SK-N-SH (cell line): Measurements from ENCODE around the gene SUSD3. TPM values are rescaled to one million over a fixed set of nuclear protein-coding genes. Genes with fewer than 3 reads are reported as not detected.

Experiments used
- CTCF ChIA-PET: fragments of 300-600, 350-600 bp; formaldehyde crosslinking; extraction: SDS; loops from one replicate; lab custom pipeline; 2021; lab: Yijun Ruan, JAX
- POLR2A ChIA-PET: fragments of 350-600 bp; sonication (Branson Sonifier 250); formaldehyde crosslinking; extraction: SDS; loops from one replicate; lab custom pipeline; 2020; ENCODE audit warnings: antibody characterized with exemption, inconsistent platforms; lab: Yijun Ruan, JAX
- DNase-seq: peaks from one replicate; pipeline ENCODE4 v3.0.0; 2012
- H2AFZ ChIP-seq: fragments of 200-600 bp; sonication (generic); 2 replicates; pipeline ENCODE4 v1.8.1; 2016; ENCODE audit warnings: antibody characterized with exemption, mild to moderate bottlenecking, low read depth
- H3F3A ChIP-seq: fragments of 200-600 bp; sonication (generic); replicated peaks from 2 replicates; pipeline ENCODE3; 2016; ENCODE audit warnings: antibody characterized with exemption, mild to moderate bottlenecking; ENCODE audit not compliant: insufficient read depth
- H3K27ac ChIP-seq, 2 experiments: fragments of 200-500 bp in 1 of 2; fragments of 200-600 bp in 1 of 2; sonication (Bioruptor generic) in 1 of 2; sonication (generic), shearing (Covaris generic) in 1 of 2; 2 replicates each; pipeline versions ENCODE4 v1.5.1 to v1.6.1; 2014 to 2016; ENCODE audit warnings: low read depth in 2 of 2, inconsistent platforms in 1 of 2, low read length in 1 of 2, mild to moderate bottlenecking in 1 of 2, mixed read lengths in 1 of 2
- H3K27me3 ChIP-seq: fragments of 200-600 bp; sonication (generic), shearing (Covaris generic); 2 replicates; pipeline ENCODE4 v1.6.1; 2016; ENCODE audit warnings: mixed run types; ENCODE audit not compliant: insufficient read depth
- H3K36me3 ChIP-seq, 2 experiments: fragments of 200-500 bp in 1 of 2; fragments of 200-600 bp in 1 of 2; sonication (Bioruptor generic) in 1 of 2; sonication (generic) in 1 of 2; replicated peaks in 1 of 2; 2 replicates each; pipeline versions ENCODE3 to v1.5.1; 2014 to 2016; ENCODE audit warnings: low read length in 1 of 2, mild to moderate bottlenecking in 1 of 2; ENCODE audit not compliant: insufficient read depth in 2 of 2, control insufficient read depth in 1 of 2
- H3K4me1 ChIP-seq, 2 experiments: fragments of 200-500 bp in 1 of 2; fragments of 200-600 bp in 1 of 2; sonication (Bioruptor generic) in 1 of 2; sonication (generic), shearing (Covaris generic) in 1 of 2; 2 replicates each; pipeline versions ENCODE4 v1.5.1 to v1.6.1; 2014 to 2016; ENCODE audit warnings: low read depth in 1 of 2, low read length in 1 of 2, mixed run types in 1 of 2; ENCODE audit not compliant: insufficient read depth in 2 of 2, control insufficient read depth in 1 of 2
- H3K4me2 ChIP-seq: fragments of 200-600 bp; sonication (generic), shearing (Covaris generic); 2 replicates; pipeline ENCODE4 v1.6.1; 2017; ENCODE audit warnings: mixed run types
- H3K4me3 ChIP-seq, 2 experiments: fragments of 200-500 bp in 1 of 2; fragments of 200-600 bp in 1 of 2; sonication (Bioruptor generic) in 1 of 2; sonication (generic), shearing (Covaris generic) in 1 of 2; 2 replicates each; pipeline versions ENCODE4 v1.5.1 to v1.8.1; 2014 to 2016; ENCODE audit warnings: low read depth in 2 of 2, inconsistent platforms in 1 of 2, low read length in 1 of 2, mild to moderate bottlenecking in 1 of 2, mixed read lengths in 1 of 2, moderate library complexity in 1 of 2
- H3K79me2 ChIP-seq: fragments of 200-600 bp; sonication (generic); 2 replicates; pipeline ENCODE4 v1.8.1; 2017; ENCODE audit warnings: mild to moderate bottlenecking; ENCODE audit not compliant: insufficient read depth
- H3K9ac ChIP-seq: fragments of 200-600 bp; sonication (generic); 2 replicates; pipeline ENCODE4 v1.6.1; 2017; ENCODE audit warnings: mixed run types
- H3K9me2 ChIP-seq: fragments of 200-600 bp; sonication (generic); 2 replicates; pipeline ENCODE4 v1.6.1; 2017; ENCODE audit warnings: mixed run types
- H3K9me3 ChIP-seq: fragments of 200-600 bp; sonication (generic); 2 replicates; pipeline ENCODE4 v1.6.1; 2017; ENCODE audit warnings: mixed run types, mild to moderate bottlenecking, moderate library complexity
- H4K20me1 ChIP-seq: fragments of 200-600 bp; sonication (generic); 2 replicates; pipeline ENCODE4 v1.6.1; 2017; ENCODE audit warnings: mild to moderate bottlenecking, mixed run types; ENCODE audit not compliant: insufficient read depth
- CHD2 ChIP-seq: fragments of 150-350 bp; IDR thresholded peaks from 2 replicates; pipeline ENCODE4 v1.6.1; 2018; ENCODE audit warnings: low read length; ENCODE audit not compliant: partially characterized antibody
- ELF1 ChIP-seq: IDR thresholded peaks from 2 replicates; pipeline ENCODE4 v1.4.0; 2012
- EZH2phosphoT487 ChIP-seq: fragments of 200-600 bp; sonication (generic); IDR thresholded peaks from 2 replicates; pipeline ENCODE4 v1.6.1; 2017; ENCODE audit warnings: low read depth, mixed run types, mild to moderate bottlenecking, antibody characterized with exemption, moderate library complexity, borderline replicate concordance
- FOSL2 ChIP-seq: IDR thresholded peaks from 2 replicates; pipeline ENCODE4 v1.4.0; 2012; ENCODE audit warnings: low read depth, mild to moderate bottlenecking, moderate library complexity, borderline replicate concordance
- FOXJ3 ChIP-seq: sonication (generic); formaldehyde crosslinking; IDR thresholded peaks from 2 replicates; pipeline ENCODE4 v1.5.1; 2020; ENCODE audit warnings: mild to moderate bottlenecking, missing genetic modification reagents
- FOXM1 ChIP-seq: IDR thresholded peaks from 2 replicates; pipeline ENCODE4 v1.4.0; 2012; ENCODE audit warnings: low read depth, mild to moderate bottlenecking
- GABPA ChIP-seq: IDR thresholded peaks from 2 replicates; pipeline ENCODE4 v1.4.0; 2012; ENCODE audit warnings: low read depth, mild to moderate bottlenecking
- GATA2 ChIP-seq: sonication (generic); formaldehyde crosslinking; IDR thresholded peaks from 2 replicates; pipeline ENCODE4 v1.5.0; 2020; ENCODE audit warnings: mild to moderate bottlenecking, missing genetic modification reagents
- JUND ChIP-seq: IDR thresholded peaks from 2 replicates; pipeline ENCODE4 v1.4.0; 2012
- MEF2A ChIP-seq: IDR thresholded peaks from 2 replicates; pipeline ENCODE4 v1.4.0; 2012; ENCODE audit warnings: low read depth, borderline replicate concordance
- NFIC ChIP-seq: IDR thresholded peaks from 2 replicates; pipeline ENCODE4 v1.4.0; 2012; ENCODE audit warnings: borderline replicate concordance
- NRF1 ChIP-seq: IDR thresholded peaks from 2 replicates; pipeline ENCODE4 v1.6.1; 2012; ENCODE audit warnings: low read depth, mild to moderate bottlenecking, low read length
- RCOR1 ChIP-seq: fragments of 150-350 bp; IDR thresholded peaks from 2 replicates; pipeline ENCODE4 v1.6.1; 2017; ENCODE audit warnings: antibody characterized with exemption, low read length
- RFX5 ChIP-seq: IDR thresholded peaks from 2 replicates; pipeline ENCODE4 v1.6.1; 2012; ENCODE audit warnings: mild to moderate bottlenecking, improper control_type of control experiment, low read length
- RXRA ChIP-seq: IDR thresholded peaks from 2 replicates; pipeline ENCODE4 v1.4.0; 2012; ENCODE audit warnings: low read depth, mild to moderate bottlenecking, borderline replicate concordance
- SMC3 ChIP-seq: IDR thresholded peaks from 2 replicates; pipeline ENCODE4 v1.6.1; 2012; ENCODE audit warnings: low read depth, low read length, improper control_type of control experiment
- WGBS: methylation state at CpG from one replicate; pipeline ENCODE4 v1.1.6; 2017; ENCODE audit warnings: low lambda C conversion rate; 5-methylcytosine and 5-hydroxymethylcytosine counted together
- polyA plus RNA-seq, 3 experiments: library from polyadenylated mRNA; depleted of rRNA; stranded (reverse); fragments of >200 nt; gene quantifications; 2 replicates each; pipeline ENCODE4 v1.2.3, GENCODE V29; 2012
- TF ChIP-seq, protein P1 (sequence below): IDR thresholded peaks from 2 replicates; pipeline ENCODE4; 2012
- TF ChIP-seq, protein P2 (sequence below): IDR thresholded peaks from 2 replicates; pipeline ENCODE4 v1.4.0; 2012; ENCODE audit warnings: low read depth
- TF ChIP-seq, protein P3 (sequence below): fragments of 200-600 bp; sonication (generic); IDR thresholded peaks from 2 replicates; pipeline ENCODE4 v1.6.1; 2017; ENCODE audit warnings: antibody characterized with exemption, mild to moderate bottlenecking, moderate library complexity

Gene SUSD3
- polyA plus RNA-seq, 1 of the 3 experiments (the other 2 are of a cell fraction) = 0.49 TPM

DNA sequence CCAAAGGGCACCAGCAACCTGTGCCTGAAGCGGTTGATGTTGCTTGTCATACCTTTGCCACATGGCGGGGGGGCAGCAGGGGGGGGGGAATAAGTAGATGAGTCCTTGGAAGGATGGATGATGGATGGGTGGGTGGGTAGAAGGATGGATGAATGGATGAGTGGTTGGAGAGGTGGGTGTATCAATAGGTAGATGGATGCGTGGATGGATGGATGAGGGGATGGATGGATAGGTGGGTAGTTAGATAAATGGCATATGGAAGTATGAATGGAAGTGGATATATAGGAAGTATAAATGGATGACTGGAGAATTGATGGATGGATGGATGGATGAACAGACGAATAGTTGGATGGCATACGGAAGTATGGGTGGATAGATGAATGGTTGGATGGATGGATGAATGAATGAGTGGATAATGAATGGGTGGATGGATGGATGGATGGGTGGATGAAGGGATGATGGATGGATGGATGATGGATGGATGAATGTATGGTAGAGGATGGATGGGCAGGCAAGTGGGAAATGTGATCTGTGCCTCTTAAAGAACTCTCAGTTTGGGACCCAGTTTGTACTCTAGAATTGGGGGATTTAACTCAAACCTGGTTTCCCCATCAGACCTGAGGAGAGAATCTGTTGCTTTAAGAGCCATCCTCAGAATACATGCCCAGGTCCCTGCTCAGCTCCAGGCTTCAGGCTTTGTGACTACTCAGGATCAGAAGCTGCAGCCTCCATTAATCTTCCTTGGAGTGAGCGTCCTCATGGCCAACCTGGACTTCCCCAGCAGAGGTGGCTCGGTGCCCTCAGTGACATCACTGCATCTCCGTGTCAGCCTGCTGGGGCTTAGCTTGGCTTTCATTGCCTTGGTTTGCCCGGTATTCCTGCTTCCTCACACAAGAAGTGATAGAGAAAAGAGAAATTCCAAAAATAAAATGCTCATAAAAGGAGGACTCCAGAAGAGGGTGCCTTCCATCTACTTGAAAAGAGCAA lies 27.6 kb upstream of the SUSD3 start:
- ChIA-PET CTCF (no interaction called here), POLR2A (no interaction called here)
- DNase-seq = no peak
- no peak overlapping the region for H3K27ac ChIP-seq
- TF ChIP-seq JUND (no peak), SMC3 (no peak), NRF1 (no peak), FOSL2 (no peak), ELF1 (no peak), FOXM1 (no peak), MEF2A (no peak), EZH2phosphoT487 (no peak), GATA2 (CRISPR knock-in tag) (no peak), FOXJ3 (CRISPR knock-in tag) (no peak), NFIC (no peak), GABPA (no peak), CHD2 (no peak), RFX5 (no peak), RCOR1 (no peak), RXRA (no peak)
- TF ChIP-seq, protein P1, sequence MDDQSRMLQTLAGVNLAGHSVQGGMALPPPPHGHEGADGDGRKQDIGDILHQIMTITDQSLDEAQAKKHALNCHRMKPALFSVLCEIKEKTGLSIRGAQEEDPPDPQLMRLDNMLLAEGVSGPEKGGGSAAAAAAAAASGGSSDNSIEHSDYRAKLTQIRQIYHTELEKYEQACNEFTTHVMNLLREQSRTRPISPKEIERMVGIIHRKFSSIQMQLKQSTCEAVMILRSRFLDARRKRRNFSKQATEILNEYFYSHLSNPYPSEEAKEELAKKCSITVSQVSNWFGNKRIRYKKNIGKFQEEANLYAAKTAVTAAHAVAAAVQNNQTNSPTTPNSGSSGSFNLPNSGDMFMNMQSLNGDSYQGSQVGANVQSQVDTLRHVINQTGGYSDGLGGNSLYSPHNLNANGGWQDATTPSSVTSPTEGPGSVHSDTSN = no peak
- TF ChIP-seq, protein P2, sequence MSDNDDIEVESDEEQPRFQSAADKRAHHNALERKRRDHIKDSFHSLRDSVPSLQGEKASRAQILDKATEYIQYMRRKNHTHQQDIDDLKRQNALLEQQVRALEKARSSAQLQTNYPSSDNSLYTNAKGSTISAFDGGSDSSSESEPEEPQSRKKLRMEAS = no peak
- TF ChIP-seq, protein P3, sequence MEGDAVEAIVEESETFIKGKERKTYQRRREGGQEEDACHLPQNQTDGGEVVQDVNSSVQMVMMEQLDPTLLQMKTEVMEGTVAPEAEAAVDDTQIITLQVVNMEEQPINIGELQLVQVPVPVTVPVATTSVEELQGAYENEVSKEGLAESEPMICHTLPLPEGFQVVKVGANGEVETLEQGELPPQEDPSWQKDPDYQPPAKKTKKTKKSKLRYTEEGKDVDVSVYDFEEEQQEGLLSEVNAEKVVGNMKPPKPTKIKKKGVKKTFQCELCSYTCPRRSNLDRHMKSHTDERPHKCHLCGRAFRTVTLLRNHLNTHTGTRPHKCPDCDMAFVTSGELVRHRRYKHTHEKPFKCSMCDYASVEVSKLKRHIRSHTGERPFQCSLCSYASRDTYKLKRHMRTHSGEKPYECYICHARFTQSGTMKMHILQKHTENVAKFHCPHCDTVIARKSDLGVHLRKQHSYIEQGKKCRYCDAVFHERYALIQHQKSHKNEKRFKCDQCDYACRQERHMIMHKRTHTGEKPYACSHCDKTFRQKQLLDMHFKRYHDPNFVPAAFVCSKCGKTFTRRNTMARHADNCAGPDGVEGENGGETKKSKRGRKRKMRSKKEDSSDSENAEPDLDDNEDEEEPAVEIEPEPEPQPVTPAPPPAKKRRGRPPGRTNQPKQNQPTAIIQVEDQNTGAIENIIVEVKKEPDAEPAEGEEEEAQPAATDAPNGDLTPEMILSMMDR = no peak
- H3K9me3 ChIP-seq = no peaks in the 10 kb centered on the region
- H2AFZ ChIP-seq = no peak overlapping the region
- no peaks in the 10 kb centered on the region for H4K20me1 ChIP-seq
- H3K4me2 ChIP-seq = no peak overlapping the region
- no peaks in the 10 kb centered on the region for H3F3A ChIP-seq
- H3K9me2 ChIP-seq = no peaks in the 10 kb centered on the region
- H3K4me1 ChIP-seq = peaks cover 0 to 2% of the 10 kb centered on the region in 2 experiments; a peak in 1 of 4 replicates
- 47% methylated on average over 8 of the region's 9 CpGs for WGBS
- H3K27me3 ChIP-seq = no peaks in the 10 kb centered on the region
- no peak overlapping the region for H3K4me3 ChIP-seq
- no peak overlapping the region for H3K9ac ChIP-seq
- H3K36me3 ChIP-seq = no peaks in the 10 kb centered on the region
- H3K79me2 ChIP-seq = no peaks in the 10 kb centered on the region
